Glomerular visceral epithelial cell (primary cell): Measurements from ENCODE around the gene GPATCH3.
"Not testable (repeated sequence)": the region's sequence is repeated elsewhere in the genome, so short reads cannot be mapped to it uniquely, and the experiment has no call there.

Source experiments
- DNase-seq: peaks from one replicate; pipeline ENCODE4 v3.0.0-alpha.2; 2016; ENCODE audit errors: extremely low spot score

Gene GPATCH3, protein sequence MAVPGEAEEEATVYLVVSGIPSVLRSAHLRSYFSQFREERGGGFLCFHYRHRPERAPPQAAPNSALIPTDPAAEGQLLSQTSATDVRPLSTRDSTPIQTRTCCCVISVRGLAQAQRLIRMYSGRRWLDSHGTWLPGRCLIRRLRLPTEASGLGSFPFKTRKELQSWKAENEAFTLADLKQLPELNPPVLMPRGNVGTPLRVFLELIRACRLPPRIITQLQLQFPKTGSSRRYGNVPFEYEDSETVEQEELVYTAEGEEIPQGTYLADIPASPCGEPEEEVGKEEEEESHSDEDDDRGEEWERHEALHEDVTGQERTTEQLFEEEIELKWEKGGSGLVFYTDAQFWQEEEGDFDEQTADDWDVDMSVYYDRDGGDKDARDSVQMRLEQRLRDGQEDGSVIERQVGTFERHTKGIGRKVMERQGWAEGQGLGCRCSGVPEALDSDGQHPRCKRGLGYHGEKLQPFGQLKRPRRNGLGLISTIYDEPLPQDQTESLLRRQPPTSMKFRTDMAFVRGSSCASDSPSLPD

DNA sequence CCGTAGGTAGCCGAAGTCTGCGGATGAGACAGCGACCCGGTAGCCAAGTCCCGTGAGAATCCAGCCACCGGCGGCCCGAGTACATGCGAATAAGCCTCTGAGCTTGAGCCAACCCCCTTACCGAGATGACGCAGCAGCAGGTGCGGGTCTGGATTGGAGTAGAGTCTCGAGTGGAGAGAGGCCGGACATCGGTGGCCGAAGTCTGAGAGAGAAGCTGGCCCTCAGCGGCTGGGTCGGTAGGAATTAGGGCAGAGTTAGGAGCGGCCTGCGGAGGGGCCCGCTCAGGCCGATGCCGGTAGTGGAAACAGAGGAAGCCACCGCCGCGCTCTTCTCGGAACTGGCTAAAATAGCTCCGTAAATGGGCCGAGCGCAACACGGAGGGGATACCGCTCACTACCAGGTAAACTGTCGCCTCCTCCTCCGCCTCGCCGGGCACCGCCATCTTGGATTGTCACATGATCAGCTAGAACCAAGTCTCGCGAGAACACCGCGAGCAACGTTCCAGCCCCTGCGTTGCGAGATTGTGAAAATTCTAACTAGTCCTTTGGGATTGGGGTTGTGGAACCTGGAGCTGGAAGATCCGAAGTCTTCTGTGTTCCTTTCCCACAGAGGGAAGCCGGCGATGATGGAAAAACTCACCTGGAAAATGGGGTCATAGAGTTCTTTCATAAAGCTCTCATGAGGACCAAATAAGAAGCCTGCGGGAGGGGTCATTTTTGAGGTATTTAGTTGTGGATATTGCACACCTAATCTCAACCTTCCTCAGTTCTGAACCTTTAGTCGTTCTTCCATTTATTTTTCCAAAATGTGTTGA lies at the start of gene GPATCH3:
TSS of gene GPATCH3 (minus strand) at position 467 of the 814 bp plus-strand sequence. CDS start at position 442, 25 bp downstream.
- peak; percentile 91 for DNase-seq

DNA sequence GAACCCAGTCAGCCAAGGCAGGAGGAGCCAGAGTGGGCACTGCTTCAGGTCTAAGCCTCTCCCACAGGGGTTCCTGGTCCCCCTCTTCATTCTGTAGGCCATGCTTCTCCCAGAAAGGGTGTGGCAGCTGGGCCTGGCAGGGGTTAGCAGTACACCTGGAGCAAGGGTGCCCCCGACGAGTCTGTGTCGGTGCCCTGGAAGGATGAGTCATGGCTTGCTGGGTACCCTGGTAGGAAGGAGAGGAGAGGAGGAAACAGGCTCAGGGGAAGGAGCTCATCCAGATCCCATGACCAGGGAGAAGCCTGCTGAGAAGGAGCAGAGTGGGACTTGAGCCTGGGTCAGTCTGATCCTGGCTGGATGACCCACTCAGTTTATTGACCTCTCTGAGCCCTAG lies 49.7 kb upstream of the GPATCH3 start:
- peak; percentile 15 for DNase-seq

DNA sequence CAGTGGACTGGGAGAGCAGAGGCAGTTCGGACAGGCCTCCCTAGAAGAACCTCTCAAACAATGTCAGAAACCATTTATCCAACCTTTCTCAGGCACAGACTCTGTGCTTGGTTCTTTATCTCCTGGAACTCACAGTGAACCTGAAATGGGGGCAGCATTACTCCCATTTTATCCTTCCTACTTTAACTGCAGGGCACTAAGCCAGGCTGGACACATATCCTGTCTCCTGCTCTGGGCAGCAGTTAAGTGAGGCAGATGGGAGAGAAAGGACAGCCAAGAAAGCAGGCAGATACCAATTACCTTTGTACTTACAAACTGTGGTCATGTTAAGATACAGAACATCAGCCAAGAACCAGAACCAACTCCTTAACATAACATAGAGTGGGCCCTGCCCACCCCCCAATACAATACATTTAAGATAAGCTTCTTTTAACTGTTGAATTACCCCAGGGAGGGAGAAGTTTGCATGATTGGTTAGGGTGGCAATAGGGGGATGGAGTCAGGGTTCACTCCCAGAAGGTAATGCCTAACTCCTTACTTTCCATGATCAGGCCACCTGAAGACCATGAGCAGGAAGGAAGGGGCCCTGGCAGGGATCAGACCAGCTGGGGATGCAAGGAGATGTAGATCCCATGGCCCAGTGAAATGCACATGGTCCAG lies 49.1 kb upstream of the GPATCH3 start:
- DNase-seq = no peak

DNA sequence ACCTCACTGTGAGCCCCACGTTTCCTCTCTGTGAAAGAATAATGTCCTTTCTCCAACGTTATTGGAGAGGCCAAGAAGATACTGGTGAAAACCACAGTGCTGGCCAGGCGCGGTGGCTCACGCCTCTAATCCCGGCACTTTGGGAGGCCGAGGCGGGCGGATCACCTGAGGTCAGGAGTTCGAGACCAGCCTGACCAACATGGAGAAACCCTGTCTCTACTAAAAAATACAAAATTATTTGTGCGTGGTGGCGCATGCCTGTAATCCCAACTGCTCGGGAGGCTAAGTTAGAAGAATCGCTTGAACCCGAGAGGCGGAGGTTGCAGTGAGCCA lies 48.4 kb upstream of the GPATCH3 start:
- not testable (repeated sequence) for DNase-seq

DNA sequence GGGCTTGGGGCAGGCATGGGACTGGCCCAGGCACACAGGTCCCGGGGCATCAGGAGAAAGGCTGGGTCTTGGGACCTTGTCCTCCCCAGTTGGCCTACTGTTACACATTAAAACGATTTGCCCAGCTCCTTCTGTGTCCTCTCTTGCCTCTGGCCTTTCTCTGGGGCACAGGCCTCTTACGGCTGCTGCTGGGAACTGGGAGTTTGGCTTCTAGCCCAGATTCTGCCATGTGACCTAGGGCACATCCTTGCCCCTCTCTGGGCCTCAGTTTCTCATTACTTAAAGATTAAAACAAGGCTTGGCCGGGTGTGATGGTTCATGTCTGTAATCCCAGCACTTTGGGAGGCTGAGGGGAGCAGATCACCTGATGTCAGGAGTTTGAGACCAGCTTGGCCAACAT lies 46.0 kb upstream of the GPATCH3 start:
- no peak for DNase-seq

DNA sequence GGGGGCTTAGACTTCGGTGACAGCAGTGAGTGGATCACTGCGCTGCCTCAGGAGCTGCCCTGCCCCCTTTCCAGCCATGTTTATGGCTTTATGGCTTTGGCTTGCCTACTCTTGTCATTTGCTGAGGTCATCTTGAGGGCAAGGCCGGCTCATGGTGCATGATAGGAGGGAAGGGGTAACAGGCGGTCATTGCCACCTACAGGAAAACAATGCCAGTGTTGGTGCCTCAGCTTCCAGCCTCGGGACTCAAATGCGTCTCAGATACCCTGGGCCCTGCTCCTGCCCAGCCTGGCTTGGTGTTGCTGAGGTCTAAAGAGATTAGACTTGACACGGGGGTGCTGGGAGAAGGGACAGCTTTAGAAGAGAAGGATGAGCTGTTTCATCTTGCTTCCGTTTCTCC lies 45.5 kb upstream of the GPATCH3 start:
- DNase-seq = no peak

DNA sequence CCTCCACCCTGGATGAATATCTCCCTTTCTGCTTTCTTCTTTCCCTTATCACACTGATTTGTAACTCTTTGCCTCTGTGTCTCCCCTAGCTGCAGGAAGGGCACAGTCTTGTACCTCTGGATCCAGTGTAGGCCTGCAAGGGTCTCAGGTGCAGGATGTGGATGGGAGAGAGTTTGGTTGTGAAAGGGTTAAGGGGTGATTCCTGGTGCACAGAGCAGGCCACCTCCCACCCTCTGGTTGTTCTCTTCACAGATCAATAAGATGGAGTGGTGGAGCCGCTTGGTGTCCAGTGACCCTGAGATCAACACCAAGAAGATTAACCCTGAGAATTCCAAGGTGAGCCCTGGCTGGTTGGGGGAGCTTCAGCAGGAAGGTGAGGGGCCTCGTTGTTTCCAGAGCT lies 44.9 kb upstream of the GPATCH3 start:
- no peak for DNase-seq

DNA sequence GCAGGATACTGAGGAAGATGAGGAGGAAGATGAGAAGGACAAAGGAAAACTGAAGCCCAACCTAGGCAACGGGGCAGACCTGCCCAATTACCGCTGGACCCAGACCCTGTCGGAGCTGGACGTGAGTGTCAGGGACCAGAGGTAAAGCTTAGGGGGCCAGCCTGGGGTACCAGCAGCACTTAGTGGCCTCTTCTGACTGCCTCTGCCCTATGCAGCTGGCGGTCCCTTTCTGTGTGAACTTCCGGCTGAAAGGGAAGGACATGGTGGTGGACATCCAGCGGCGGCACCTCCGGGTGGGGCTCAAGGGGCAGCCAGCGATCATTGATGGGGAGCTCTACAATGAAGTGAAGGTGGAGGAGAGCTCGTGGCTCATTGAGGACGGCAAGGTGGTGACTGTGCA lies 42.4 kb upstream of the GPATCH3 start:
- no peak for DNase-seq

DNA sequence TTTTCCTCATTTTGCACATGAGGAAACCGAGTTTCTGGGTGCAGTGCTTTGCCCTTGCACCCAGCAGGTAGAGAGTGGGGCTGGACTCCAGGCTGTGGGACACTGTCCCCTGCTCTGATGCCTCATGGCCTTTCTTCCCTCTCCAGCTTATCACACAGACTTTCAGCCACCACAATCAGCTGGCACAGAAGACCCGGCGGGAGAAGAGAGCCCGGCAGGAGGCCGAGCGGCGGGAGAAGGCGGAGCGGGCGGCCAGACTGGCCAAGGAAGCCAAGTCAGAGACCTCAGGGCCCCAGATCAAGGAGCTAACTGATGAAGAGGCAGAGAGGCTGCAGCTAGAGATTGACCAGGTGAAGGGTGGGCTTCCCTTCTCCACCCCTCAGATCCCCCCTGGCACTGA lies 41.0 kb upstream of the GPATCH3 start:
- no peak for DNase-seq

DNA sequence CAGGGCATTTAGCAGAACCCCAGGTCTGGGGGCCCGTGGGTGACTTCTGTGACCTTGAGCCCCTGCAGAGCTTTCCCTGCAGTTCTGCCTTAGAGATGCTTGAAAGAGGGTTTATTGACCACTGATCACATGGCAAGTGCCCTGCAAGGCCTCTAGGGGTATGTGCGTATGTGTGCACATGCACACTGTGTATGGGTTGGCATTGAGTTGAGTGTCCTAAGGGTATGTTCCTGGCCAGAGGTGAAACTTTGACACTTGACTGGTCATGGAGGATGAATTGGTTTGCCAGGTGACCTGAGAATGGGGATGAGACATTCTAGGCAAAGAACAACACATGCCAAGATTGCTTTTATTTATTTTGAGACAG lies 38.4 kb upstream of the GPATCH3 start:
- no peak for DNase-seq

DNA sequence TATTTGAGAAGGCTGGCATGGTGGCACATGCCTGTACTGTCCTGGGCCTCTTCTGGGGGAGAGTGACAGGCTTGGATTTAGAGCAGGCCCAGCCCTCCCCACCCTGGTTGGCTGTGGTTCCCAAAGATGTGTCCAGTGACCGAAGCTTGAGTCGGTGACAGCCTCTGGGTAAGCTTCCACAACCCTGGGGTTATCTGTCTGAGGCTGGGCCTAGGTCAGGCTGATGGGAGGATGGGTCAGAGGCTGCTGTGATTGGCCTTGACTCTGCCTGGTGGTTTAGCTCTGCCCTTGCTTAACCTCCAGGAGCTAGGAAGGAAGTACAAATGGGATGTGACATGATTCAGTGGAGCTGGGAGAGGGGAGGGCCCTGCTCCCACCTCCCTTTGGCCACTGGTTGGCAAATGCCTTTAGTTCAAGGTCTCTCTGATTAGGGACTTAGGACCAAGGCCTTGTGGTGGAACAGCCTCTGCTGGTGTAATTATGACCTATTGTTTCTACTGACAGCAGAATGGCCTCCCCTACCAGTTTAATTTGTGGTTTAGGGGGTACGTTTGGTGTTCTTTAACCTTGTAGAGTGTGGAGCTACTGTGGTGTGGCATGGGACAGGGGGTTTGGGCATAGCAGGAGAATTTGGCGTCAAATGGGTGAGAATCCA lies 37.9 kb upstream of the GPATCH3 start:
- DNase-seq = no peak

DNA sequence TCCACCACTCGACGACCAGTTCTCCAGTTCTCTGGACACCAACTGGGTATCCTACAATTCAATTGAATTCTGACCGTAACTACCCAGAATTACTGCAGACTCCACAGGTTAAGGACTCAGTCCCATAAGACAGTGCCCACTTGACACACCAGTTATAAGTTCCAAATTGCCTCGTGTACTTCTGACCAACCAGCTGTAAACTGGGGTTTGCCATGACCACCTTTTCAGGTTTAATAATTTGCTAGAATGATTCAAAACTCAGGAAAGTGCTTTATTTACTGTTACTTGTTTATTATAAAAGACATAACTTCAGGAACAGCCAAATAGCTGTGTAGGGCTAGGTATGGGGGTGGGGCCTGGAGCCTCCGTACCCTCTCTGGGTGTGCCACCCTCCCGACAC lies 36.6 kb upstream of the GPATCH3 start:
- DNase-seq = no peak

DNA sequence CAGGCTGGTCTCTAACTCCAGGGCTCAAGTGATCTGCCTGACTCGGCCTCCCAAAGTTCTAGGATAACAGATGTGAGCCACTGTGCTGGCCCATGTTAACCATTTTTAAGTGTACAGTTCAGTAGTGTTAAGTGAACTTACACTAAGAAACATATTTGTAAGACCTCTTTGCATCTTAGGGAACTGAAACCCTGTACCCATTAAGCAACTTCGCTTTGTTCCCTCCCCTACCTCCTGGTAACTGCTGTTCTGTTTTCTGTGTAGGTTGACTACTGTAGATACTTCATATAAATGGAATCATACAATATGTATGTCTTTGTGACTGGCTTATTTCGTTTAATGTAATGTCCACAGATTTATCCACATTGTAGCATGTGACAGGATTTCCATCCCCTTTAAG lies 32.3 kb upstream of the GPATCH3 start:
- no peak for DNase-seq

DNA sequence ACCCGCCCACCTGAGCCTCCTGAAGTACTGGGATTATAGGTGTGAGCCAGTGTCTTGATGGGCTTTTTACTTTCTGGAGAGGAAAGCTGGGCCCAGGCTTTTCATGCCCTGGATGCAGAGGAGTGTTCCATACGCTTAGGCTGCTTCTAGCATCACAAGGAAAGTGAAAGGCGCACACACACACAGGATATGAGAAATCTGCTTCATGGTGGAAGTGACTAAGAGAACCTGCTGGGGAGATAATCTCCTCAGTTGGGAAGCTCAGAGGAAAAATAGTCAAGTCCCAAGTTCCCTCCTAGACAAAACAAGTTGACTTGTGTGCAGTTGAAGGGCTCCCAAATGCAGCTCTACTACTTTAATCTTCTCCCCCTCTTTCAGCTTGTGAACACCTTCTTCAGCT lies 23.4 kb upstream of the GPATCH3 start:
- no peak for DNase-seq

DNA sequence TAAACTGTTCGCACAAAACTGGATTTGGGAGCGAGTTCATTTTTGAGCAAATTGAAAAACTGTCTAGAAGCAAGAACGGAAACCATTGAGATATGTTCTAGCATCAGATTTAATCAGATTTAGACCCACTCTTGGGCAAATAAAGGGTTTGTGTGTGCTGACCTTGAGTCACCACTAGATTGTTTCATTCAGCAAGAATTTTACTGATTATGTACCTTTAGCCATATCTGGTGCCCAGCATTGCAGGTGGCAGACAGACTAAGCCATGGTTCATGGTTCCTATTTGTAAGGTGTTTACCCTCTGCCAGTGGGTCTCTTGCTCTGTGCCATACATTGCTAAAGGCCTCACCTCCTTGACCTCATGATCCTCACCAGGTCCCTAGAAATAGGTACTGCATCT lies 22.6 kb upstream of the GPATCH3 start:
- no peak for DNase-seq

DNA sequence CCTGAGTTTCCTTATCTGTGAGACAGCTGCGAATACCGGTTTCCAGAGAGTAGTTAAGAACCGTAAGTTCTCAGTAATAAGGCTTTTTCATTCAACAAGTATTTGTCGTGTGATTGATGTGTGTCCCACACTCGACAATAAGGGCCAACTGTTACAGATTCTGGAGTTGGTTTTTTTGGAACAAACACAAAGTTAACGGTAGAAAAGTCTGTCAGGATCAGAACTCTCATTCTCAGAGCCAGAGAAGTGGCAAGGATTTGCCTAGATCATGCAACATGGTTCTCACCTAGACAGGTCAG lies 22.1 kb upstream of the GPATCH3 start:
- no peak for DNase-seq

DNA sequence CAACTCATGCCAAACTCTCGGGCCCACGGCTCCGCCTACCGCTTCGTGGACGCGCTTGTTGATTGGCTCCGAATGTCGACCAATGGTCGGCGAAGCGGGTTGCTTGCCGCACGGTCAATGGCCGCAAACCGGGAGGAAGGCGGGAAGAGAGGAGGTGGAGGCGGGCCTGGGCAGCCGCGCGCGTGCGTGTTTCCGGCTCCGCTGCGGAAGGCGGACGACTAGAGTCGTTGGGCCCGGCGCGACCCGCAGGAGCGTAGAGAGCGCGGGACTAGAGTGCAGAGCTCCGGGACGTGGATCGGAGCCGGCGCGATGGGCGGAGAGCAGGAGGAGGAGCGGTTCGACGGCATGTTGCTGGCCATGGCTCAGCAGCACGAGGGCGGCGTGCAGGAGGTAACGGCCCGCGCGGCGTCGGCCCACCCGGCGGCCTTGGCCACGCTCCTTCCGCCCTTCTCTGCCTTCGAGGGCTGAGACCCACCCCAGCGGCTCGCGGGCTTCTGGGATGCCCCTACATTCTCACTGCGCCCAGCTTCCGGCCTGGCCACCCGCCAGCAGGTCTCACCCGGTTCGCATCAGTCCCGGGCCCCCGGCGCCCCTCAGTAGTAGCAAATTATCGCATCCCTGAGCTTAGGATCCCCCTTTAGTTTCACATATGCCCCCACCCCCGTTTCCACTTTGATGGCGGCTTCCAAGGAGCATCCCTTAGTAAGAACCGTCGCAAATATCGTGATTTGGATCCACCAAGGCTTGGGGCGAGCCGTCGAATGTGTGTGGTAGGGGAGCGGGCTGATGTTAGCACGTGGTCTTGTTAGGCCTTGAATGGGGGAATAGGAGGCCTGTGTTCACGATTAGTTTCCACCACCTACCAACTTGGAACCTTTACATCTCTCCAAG lies 21.5 kb upstream of the GPATCH3 start, which contains the start of gene NUDC:
TSS of gene NUDC (plus strand) at position 204 of the 891 bp plus-strand sequence. CDS start at position 310, 106 bp downstream.
- DNase-seq = peak; percentile 97

DNA sequence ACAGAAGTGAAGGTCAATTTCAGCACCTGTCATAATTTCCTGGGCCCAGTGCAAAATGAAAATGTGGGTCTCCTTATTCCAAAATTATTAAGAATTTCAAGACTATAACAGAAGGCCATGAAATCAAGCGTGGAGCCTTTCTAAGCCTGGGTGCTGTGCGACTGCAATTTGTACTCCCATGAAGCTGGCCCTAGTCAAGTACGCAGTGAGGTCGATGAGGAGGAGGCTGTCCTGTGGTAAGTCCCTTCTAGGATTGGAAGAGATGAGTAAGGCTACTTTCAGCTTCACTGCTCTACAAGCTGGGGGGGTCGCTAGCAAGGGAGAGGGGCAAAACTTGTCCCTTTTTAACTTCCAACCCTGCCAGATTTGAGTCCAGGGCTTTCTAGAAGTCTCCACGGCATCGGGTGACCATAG lies 20.9 kb upstream of the GPATCH3 start:
- DNase-seq = no peak

DNA sequence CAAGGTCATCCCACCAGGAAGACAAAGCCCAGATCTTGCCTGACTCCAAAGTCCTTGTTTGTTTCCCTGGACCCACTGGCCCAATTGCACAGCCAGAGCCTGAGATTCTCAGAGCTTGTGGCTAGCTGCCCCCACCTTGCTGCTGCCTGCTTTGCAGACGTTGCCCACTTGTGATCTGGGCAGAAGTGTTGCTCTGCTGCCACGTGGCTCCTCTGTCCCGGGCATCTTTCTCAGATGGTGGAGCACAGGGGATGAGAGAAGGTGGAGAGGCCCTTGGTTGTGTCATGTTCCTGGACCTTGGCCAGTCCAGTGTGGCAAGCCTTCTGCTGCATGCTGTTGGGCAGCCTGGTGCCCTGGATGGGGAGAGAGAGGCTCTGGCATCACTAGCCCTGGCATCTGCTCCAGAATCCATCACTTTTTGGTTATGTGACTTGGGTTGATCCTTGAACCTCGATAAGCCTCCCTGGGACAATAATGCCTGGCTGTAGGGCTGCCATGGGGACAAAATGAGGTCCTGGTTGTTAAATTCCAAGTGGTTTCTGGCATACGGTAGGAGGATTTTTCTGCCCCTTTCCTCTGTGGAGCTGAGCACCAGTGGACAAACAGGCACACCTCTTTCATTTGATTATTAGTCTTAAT lies 15.1 kb upstream of the GPATCH3 start:
- DNase-seq = no peak
